C1 segment of cervical spinal cord (tissue), 14 donors: Measurements from ENCODE around the gene OCIAD1.
"Not testable (repeated sequence)": the region's sequence is repeated elsewhere in the genome, so short reads cannot be mapped to it uniquely, and the experiment has no call there.

Experiments used
- DNase-seq, 14 donors: peaks; one replicate each; lab custom pipeline; 2025; lab: John Stamatoyannopoulos, UW

OCIAD1 gene, protein sequence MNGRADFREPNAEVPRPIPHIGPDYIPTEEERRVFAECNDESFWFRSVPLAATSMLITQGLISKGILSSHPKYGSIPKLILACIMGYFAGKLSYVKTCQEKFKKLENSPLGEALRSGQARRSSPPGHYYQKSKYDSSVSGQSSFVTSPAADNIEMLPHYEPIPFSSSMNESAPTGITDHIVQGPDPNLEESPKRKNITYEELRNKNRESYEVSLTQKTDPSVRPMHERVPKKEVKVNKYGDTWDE

DNA sequence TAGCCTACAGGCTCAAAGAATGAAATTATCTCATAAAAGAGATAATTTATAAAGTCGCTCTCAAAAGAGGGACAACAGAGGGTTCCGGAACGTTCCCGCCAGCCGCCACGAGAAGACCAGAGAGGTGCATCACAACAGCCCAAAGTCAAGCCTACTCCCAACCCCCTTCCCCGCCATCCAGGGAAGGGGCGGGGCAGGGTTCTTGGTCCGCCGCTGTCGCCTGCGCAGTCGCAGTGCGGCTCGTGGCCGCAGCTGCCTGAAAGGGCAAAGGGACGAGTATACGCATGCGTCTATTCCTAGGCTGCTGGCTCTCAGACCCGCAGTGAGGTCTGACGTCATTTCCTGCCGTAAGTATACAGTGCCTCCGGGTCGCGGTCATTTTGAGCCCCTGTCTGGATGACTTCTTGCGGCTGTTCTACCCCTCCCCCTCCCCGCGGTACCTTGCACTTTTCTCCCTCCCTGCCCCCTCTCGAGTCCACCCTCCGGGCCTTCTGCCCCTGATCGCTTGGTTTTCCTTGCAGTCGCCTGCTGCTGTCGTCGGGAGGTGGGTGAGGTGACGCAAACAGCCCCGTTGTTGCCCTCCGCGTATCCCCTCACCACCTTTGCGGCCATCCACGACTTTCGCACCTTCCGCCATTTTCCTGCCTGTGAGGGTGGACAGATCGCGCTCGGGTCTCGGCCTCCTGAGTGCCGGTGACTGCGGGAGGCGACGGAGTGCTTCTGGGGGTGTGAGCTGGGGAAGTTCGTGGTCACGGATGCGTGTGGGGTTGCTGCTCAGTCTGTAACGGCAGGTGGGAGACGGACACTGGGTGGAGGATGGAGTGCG, at the start of gene OCIAD1:
Gene OCIAD1, plus strand, starts transcription at position 383 of the 826 bp plus-strand sequence. CDS start 1,537 bp downstream, outside the sequence.
- DNase-seq = peak; percentile 73 to 97 (median 96)

DNA sequence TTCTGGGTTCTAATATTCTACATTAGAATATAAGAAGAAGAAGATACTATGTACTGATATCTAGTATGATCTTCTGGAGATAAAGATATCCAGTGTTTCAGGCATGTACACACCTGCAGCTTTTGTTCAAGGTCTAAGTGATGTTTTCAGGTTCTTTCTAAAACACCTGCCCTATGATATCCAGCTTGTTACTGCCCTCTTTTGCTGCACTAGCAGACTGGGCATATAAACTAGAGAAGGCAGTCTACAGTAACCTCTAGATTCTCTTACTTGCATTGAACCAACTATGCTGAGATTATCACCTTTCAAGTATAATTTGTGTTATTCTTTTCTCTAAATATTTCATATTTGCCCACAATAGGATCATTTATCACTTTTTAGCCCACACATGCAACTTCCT, 48.9 kb upstream of the OCIAD1 start:
- DNase-seq = no peak

DNA sequence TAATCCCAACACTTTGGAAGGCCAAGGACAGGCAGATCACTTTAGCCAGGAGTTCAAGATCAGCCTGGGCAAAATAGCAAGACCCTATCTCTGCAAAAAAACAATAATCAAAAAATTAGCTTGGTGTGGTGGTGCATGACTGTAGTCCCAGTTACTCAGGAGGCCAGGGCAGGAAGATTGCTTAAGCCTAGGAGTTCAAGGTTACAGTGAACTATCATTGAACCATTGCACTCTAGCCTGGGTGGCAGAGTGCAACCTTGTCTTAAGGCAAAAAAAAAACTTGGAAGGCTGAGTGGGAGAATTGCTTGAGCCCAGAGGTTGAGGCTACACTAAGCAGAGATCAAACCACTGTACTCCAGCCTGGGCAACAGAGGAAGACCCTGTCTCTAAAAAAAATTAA, 45.6 kb upstream of the OCIAD1 start:
- DNase-seq = no peak

DNA sequence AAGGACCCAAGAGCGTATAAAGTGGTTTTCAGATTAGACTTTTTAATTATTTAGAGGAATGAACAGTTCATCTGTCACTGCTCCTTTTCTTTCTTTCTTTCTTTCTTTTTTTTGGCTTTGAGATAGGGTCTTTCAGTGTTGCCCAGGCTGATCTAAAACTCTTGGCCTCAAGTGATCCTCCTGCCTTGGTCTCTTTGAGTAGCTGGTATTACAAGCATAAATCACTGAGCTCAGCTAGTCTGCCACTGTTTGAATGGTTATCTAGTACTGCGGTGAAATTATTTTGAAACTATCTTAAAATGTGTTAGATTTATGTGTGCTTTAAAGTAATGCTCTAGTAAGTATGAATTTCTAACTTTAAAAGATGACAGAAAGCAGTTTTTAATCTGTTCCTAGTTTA, 44.3 kb upstream of the OCIAD1 start:
- DNase-seq = no peak

DNA sequence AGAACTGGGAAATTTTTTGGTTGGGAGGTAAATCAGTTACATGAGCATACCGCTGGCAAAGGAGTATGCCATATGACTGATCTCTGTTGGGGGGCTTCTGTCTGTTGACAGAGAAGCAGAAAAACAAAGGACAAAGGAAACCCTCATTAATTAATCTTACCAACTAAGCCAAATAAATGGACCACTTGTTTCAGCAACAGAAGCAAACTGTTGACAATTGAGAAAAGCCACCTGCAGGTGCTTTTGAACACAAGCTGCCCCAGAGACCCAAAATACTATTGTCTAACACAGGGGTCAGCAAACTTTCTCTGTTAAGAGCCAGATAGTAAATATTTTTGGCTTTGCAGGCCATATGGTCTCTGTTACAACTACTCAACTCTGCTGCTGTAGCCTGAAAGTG, 43.8 kb upstream of the OCIAD1 start:
- peak in 2 of 14 donors; percentile 25 for DNase-seq

DNA sequence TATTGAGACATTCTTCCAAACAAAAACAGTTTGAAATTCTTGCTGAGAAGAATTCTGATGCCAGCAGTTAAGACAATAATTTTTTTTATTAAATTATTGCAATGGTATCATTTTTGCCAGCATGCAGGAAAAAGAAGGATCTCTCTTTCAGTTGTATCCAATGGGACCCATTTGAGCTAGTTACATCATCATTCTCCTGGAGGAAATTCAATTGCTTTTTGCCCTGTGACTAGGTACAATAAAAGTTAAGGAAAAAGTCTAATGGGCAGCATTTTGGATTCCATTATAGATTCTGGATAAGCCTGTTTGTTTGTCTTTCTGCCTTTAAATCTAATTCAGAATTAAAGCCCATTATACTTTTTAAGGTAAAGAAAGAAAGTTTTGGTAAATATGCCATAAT, 40.3 kb upstream of the OCIAD1 start:
- DNase-seq = no peak

DNA sequence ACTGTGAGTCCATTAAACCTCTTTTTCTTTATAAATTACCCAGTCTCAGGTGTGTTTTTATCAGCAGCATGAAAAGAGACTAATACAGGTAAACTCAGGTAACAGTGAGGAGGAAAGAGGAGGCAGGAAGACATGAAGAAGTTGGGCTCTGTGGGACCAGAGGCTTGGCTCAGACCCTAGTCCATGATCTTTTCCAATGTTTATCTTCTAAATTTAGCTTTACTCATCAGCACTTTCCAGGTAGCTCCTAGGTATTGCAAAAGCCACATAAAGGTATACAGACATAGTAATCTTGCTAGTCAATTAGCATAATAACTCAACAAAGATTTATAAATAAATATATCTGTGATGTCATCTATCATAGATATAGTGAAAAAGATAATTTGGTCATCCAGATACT, 39.6 kb upstream of the OCIAD1 start:
- no peak for DNase-seq

DNA sequence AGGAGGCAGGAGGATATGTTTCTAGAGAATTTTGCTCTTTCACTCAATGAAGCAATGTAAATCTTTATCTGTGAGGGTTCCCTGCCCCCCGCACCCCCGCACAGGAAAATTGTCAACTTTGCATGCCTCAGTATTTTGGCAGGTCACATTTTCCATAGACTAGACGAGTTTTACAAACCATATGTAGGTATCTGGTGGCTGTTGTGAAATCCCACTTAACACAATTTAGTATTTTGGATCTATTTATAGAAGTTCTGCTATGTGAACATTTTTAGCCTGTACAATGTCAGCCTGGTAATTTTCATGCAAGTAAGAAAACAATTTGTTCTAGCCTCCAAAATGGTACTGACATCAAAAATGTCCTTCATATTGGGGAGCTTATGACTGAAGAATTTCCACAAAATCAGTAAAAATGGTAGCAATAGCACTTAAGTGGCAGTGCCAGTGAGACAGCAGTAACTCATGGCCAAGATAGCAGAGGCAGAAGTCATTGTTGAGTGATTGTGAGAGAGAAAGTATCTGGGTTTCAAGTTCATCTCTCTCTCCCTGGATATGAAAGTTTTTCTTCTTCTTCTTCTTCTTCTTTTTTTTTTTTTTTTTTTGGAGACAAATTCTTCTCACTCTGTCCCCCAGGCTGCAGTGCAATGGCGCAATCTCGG, 38.4 kb upstream of the OCIAD1 start:
- no peak for DNase-seq

DNA sequence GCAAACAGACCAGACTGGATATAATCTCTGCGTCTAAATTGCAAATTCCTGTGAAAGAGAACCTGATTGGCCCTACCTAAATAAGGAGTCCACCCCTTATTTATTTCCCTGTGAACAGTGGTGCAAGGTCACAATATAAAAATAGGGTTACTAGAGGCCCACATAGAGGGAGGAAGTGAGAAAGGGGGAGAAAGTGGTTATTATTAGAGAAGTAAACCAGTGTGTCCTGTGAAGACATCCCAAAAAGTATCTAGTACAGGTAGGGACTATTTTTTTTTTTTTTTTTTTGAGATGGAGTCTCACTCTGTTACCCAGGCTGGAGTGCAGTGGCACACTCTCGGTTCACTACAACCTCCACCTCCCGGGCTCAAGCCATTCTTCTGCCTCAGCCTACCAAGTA, 35.8 kb upstream of the OCIAD1 start:
- DNase-seq = no peak

DNA sequence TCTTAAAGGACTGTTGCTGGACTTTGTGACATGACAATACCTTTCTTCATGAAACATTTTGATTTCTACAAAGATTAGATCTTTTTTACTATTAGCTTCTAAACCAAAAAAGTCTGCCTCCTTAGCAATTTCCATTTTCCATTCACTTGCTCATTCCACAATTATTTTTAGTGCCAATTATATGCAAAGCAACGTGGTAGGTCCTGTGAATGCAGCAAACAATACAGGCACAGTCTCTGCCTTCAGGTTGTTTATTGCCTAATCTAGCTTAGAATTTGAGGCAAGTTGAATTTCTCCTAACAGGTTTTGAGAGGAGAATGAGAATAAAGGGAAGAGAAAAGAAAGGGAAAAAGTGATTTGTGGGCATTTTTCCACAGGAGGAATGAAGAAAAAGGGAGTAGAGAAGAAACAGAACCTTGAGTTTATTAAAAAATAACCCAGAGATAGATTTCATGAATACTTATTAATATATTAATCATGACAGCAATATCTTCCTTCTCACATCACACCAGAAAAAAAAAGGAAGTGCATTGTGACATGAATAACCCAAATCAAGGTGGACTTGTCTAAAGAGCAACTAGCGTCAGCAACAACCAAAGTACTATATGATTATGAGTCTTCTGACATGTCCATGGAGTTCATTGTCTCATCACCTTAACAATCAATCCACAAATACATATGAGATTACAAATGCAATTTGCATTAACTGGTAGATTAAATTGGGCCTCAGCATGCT, 34.5 kb upstream of the OCIAD1 start:
- no peak for DNase-seq

DNA sequence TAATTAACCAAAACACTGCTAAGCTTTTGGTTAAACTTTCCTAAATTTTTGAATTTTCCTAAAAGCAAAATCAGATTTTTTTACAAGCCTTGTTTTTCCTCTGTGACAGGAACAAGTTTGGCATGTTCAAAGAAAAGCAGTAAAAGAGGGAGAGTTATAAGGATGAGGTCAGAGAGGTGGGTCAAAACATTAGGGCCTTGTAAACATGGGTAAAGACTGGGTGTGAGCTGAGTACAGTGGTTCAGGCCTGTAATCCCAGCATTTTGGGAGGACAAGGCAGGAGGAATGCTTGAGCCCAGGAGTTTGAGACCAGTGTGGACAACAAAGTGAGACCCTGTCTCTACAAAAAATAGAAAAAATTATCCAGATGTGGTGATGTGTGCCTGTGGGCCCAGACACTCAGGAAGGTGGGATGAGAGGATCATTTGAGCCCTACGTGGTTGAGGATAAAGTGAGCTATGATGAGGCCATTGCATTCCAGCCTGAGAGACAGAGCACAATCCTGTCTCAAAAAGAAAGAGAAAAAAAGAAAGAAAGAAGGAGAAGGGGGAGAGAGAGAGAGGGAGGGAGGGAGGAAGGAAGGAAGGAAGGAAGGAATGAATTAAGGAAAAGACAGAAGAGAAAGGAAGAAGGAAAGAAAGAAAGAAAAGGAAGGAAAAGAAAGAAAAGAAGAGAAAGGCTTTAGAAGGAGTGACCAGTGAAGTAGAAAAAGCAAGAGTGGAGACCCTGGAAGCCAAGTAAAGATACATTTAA, 33.8 kb upstream of the OCIAD1 start:
- DNase-seq = no peak

DNA sequence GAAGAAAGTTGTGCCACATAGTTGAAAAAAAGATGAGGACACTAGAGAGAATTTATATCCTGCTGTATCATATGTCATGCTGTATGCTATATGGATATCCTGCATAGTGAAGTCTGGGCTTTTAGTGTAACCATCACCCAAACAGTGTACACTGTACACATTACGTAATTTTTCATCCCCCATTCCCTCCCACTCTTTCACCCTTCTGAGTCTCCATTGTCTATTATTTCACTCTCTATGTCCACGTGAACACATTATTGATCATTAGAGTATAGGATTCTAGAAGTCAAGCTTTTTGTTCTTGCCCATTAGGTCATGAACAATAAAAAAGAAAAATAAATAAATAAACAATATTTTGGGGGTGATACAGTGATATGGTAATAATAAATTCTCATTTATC, 32.8 kb upstream of the OCIAD1 start:
- no peak for DNase-seq

DNA sequence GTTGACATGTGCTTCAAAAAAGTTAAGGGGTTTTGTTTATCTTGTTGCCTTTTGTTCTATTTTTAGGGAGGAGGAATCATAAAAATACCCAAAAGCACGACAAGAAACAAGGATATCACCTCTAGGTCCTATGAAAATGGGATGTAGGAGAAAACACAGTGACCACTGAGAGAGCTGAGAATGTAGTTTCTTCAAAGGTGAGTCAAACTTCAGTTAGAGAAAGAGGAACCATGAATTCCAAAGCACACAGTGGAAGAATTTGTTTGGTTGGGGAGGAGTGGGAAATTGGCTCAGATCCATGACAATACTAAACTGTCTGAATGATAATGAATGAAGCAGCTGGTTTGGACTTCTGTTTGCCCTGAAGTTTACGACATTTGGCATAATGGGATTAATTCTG, 31.7 kb upstream of the OCIAD1 start:
- no peak for DNase-seq

DNA sequence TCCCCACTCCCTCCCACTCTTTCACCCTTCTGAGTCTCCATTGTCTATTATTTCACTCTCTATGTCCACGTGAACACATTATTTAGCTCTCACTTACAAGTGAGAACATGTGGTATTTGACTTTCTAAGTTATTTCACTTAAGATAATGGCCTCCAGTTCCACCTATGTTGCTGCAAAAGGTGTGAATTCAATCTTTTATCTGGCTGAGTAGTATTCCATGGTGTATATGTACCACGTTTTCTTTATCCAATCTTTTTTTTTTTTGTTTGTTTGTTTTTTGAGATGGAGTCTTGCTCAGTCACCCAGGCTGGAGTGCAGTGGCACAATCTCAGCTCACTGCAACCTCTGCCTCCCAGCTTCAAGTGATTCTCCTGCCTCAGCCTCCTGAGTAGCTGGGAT, 30.7 kb upstream of the OCIAD1 start:
- DNase-seq = not testable (repeated sequence)

DNA sequence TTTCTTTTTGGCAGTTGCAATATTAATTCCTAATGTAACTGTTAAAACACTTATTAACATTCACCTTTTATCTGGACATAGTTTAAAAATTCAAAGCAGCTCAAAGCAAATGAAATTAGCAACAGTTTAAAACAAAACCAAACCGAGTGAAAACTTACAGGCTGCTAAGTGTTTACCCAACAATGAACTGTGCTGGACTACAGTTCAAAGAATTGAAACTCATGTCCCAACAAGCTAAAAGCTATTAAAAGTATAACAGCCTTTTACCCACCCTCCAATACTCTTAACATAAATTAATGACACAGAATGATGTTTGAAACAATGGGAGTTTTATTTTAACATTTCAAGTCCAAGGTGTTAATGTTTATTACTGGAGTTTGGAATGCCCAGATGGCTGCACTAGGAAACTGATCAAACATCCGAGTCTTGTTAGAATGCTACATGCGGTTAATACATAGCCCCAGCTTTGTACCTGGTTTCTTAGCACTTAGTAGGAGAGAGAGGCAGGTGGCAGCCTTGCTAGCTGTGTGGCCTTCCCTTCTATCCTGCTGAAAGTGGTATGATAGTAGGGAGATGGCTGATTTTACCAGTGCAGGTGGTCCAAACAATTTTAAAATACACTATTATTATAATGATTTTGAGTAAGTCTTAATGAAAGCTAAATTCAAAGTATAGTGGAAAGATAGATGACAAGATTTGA, 29.7 kb upstream of the OCIAD1 start:
- no peak for DNase-seq

DNA sequence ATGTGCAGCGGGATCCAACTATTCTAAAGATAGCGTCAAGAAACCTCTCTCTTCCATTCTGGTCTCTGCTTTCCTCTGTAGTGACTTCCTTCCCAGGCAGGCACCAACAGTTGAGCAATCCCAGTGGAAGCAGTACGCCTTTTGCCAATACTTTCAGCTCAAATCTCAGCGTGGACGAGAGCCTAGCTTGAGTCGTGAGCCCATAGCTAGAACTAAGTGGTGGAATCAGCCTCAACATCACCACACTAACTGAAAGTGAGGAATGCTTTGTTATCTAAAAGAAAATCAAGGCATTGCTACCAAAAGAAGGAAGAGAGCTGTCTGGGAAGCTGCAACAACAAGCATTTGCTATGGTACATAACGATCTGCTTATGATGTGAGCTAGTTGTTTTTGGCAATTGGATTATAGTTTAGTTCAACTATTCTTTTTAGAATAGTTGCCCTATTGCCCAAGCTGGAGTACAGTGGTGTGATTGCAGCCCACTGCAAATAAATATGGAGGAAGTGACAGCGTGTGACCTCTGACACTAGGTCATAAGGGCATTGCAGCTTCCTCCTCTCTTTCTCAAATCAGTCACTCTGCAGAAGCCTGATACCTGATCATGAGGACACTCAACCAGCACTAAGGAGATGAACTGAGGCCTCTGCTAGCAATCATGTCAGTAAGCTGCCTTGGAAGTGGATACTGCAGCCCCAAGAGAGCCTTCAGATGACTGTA, 26.1 kb upstream of the OCIAD1 start:
- DNase-seq = no peak

DNA sequence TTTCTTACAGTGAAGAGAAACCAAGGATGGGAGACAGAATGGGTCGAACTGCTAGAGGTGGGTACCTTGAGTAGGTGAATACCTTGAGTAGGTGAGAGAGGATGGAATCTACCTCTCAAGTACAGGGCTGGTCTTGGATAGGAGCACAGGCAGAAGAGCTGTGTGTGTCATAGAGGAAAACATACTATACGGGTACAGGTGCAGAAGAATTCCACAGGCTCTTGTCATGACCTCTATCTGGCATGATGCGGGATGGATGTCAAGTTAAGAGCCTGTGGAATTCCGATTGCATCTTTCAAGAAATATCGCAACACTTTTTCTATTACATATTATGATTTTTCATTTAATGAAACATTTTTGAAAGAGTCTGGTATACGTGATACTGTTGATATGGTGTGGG, 18.0 kb upstream of the OCIAD1 start:
- no peak for DNase-seq

DNA sequence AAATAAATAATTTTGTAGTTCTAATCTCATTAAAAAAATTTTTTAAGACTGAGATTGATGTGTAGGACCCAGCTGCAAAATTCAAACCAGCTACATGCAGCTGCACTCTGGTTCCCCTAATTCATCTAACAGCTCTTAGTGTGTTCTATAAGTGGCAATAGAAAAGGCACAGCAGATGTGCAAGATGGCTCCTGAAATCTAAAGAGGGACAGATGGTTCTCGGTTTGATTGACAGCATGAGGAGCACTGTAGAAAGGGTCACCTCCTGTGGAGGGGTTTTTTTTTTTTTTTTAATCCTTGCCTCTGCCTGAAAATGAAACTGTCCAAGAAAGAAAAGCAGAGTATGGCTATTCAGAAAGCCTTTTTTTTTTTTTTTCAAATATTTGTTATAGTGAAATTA, 16.9 kb upstream of the OCIAD1 start:
- DNase-seq = no peak

DNA sequence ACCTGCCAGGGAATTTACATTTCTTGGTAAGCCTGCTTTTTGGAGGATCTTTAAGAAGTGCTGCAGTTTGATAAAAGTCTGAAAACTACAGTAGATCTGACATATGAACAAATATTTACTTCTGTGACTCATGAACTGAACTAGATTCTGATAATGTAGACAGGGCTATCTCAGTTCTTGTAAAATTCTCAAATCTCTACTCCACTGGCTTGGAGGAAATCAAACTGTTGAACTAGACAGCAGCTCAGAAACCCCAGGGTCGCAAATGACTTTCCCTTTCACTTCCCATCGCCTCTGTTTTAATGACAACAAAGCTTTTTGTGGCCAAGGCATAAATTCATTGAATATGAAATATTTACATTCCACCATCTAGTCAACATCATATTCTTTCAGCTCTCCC, 15.4 kb upstream of the OCIAD1 start:
- DNase-seq = no peak

DNA sequence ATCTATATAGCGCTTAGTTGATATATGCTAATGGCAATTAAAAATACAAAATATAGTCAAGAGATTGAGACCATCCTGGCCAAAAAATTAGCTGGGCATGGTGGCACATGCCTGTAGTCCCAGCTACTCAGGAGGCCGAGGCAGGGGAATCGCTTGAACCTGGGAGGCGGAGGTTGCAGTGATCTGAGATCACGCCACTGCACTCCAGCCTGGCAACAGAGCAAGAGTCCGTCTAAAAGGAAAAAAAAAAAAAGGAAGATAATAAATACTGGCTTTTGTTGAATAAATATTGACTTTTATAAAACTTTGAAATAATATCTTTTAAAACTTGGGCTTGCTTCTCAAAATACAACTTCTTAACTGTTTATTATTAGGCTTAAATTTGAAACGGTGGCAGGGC, 14.6 kb upstream of the OCIAD1 start:
- not testable (repeated sequence) for DNase-seq
